NCI-H187 treated with DMSO at 0.1 percent for 48 hours (cell line): Measurements from ENCODE around the gene SLK.

Experiments
- DNase-seq: peaks from one replicate; lab custom pipeline; 2025; lab: John Stamatoyannopoulos, UW

SLK gene

GRCh38 chr10:104034401-104035193 lies 67.7 kb downstream of the SLK start:
- no peak for DNase-seq

GRCh38 chr10:104035194-104036068 lies 68.5 kb downstream of the SLK start:
- no peak for DNase-seq

DNA sequence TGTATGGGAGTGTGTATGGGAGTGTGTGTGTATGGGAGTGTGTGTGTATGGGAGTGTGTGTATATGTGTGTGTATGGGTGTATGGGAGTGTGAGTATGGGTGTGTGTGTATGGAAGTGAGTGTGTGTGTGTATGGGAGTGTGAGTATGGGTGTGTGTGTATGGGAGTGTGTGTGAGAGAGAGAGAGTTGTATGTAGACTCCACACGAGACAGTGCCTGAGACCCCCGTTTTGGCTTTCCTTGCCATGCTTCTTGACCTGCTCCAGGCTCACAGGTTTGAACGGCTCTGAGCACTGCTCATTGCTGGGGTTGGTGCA lies 69.1 kb downstream of the SLK start:
- DNase-seq, result no peak

- DNase-seq, result no peak
Observed at GRCh38 chr10:104036518-104037260, 69.7 kb downstream of the SLK start.

DNA sequence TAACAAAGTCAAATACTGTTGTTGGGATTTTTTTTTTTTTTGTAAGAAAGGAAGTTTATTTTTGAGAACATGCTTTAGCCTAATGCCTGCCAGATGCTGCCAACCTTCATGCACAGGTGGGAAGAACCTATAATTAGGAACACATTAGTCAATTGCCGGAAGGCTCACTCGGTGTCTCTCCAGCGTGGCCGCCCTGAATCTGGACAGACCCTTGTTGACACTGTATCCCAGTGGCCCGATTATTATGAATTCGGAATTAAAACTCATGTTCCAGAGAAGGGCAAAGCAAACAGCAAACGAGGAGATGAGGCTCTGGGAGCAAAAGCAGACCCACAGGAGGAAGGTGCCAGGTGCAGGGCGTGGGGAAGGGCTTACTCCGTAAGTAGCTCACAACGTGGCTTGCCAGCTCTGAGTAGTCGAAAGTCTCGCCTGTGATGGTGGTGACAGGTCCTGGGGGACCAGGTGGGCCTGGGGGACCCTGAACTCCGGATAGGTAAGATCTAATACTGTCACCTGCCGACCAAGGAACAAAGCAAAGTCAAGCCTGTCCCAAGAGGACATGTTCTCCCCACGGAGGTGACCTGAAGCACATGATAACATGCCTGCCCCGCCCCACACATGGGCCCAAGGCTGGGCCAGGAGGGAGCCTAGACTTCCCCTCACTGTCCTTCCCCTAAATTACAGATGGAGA lies 70.5 kb downstream of the SLK start:
- no peak for DNase-seq

GRCh38 chr10:104038537-104038936 lies 71.6 kb downstream of the SLK start:
- DNase-seq, result no peak

GRCh38 chr10:104038958-104039752 lies 72.2 kb downstream of the SLK start:
- DNase-seq, result no peak

GRCh38 chr10:104040382-104040781 lies 73.4 kb downstream of the SLK start:
- no peak for DNase-seq

DNA sequence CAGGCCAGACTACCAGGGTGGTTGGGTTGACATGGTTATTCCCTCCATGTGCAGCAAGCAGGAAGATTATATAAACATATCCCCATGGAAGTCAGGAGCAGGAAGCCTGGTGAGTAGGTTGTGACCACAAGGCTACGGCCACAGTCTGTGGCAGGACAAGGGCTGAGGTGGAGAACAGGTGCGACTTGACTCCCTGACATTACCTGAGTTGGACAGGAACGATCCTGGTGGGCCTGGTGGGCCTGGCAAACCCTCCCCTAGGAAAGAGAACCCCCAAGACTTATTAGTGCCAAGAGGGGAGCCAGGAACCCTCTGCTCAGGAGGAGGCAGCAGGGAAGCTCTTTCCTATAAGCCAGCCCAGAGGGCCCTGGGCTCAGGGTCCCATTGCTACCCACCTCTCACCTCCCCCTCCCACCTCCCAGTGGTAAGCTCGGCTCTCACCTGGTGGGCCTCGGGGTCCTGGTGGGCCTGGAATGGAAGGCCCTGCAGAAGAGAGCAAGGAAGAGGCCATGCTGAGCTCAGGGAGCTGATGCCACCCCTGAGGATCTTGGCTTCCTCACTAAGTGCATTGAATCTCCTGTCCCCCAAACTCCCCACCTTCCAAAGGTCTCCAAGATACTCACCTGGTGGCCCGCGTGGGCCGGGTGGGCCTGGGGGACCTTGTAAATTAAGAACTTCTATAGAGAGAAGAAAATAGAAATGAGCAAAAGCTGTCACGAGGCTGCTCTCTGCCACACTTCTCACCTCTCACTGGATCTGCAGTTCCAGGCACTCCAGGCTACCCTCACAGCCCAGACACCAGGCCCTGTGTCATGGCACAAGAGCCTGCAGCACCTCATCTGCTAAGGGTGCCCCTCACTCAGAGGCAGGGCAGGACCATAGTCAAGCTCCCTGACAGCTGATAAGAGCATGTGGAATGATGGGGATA lies 74.2 kb downstream of the SLK start:
- no peak for DNase-seq

DNA sequence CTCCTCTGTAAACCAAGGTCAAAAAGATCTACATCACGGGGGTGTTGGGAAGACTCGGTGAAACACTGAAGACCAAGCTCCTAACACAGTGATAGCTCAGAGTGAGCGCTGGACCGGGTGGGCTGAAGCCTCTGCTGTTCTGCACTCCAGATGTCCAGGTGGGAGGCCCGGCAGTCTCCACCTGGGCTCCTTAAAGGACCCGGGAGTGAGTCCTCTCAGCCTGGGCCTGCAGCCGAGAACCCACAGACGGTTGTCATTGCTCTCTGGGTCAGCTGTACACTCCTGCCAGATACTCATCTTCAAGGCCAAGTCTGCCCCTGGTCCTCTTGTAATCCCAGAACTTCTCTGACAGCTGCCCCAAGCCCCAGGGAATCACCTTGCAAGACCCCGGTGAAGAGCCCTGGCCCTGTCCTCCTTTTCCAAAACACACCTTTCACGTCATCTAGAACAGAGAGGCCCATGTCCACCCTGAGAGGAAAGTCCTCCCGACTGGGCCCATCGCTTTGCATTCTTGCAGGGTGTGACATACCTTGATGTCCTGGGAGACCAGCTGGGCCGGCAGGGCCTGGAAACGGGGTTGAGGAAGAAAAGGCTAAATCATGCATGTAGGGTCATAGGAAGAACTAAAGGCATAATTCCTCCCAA lies 75.1 kb downstream of the SLK start:
- DNase-seq, result no peak

GRCh38 chr10:104043185-104043830 lies 76.4 kb downstream of the SLK start:
- no peak for DNase-seq

DNA sequence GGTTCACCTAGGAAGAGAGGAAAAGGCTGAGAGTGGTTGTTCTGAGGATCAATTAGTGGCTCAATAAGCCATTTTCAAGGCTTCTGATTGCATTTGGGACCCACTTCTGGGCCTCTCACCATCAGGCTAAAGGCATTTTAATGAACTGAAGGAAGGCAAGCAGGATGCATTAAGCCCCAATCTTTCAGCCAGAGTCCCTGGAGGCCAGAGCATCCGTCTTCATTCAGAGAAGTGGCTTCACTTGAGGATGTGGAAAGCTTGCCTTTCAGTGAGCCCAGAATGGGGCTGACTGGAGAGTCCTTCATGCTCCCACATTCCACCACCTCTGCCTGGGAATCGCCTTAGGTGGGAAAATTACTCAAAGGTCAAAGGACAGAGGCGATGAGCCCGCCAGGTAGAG lies 76.9 kb downstream of the SLK start:
- no peak for DNase-seq

GRCh38 chr10:104045151-104046089 lies 78.5 kb downstream of the SLK start:
- DNase-seq, result no peak

GRCh38 chr10:104046651-104047050 lies 79.7 kb downstream of the SLK start:
- DNase-seq, result no peak

DNA sequence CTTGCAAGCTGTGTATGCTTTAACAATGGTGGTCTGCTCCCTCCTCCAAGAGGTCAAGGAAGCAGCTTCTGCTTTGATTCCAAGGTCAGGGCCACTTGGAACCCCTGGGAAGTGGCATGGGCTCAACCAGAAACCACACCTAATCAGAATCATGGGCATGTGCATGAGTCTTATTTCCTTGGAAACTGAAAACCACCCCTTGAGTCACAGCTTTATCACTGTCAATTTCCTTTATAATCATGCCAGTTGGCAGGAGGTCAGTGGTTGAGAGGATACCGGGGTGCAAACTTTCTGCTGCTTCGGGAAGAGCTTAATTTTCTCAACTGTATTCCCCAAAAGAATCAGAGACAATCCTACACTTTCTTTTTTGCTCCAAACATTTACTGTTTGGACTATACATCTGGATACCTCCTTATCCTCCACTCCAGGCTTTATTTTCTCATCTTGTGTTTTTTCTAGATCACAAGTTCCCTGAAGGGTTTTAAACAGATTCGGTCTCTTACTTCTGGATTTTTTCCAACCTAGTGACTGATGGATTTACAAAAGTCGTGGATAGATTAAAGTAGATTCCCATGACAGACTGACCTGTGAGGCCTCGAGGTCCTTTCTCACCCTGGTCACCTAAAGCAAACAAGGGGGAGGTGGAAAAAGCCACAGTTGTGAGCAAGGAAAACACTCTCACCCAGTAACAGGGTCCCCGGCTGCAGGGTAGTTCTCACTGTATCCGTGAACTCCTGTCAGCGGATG lies 82.7 kb downstream of the SLK start:
- DNase-seq, result no peak

DNA sequence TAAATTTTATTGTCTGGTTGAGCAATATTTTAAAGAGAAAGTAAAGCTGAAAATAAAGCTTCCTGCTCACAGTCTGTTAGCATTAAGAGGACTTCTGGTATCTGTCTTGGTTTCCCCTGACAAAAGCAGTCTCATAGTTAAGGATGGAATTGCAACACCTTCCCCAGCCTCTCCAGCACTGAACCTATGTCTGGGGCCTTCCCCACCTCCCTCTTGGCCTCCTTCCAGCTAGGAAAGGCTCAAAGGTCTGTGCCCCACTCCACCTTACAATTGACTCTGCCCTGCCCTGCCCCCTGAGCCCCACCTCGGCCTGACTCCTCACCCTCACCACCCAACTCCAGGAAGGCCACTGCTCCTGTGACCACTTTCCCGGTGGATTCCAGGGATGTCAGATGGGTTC lies 85.5 kb downstream of the SLK start:
- no peak for DNase-seq

- DNase-seq, result no peak
Observed at GRCh38 chr10:104053201-104053600, 86.3 kb downstream of the SLK start.
